Dermis blood vessel endothelial cell (primary cell): ENCODE data around the gene DLGAP5. TPM values are rescaled to one million over a fixed set of nuclear protein-coding genes. Genes with fewer than 3 reads are reported as not detected.

ENCODE experiments used
- DNase-seq: peaks from one replicate; pipeline ENCODE4 v3.0.0; 2010
- total RNA-seq: library from RNA; depleted of rRNA; stranded (reverse); fragments of >200 nt; gene quantifications from 2 replicates; pipeline ENCODE4 v1.2.3, GENCODE V29; 2014

DLGAP5 gene
- total RNA-seq, 1 donor from 2014 or later: 11.6 TPM

DNA sequence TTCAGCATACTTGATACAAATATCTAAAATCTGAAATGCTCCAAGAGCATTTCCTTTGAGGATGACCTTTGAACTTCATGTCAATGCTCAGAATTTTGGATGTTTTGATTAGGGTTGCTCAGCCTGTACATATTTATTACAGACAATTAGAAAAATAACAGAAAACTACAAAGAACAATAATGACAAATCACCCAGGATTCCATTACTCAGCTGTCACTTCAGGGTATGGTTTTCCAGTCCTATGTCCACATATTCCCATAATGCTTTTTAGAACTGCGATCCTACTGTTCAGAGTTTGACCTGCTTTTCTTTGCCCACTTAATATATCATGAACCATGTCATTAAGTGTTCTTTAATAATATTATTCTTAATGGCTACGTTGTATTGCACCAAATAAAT, 11.4 kb downstream of the DLGAP5 start:
- peak; percentile 23 for DNase-seq

DNA sequence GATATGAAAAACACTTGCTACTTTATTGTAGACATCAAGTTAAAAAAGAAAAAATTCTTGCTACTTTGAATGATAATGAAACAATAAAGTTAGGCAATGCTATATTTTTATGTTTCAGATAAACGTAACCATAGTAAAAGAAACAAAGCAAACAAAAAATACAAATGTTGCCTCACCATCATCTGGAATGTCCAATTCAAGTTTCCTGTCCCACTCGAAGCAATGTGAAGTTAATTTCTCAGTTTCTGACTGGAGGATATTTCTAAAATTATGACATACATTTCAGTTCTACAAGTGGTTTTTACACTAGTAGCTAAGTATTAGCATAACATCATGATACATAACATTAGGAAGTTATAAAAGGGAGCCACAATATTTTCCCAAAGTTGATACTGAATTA, 20.9 kb downstream of the DLGAP5 start:
- no peak for DNase-seq

DNA sequence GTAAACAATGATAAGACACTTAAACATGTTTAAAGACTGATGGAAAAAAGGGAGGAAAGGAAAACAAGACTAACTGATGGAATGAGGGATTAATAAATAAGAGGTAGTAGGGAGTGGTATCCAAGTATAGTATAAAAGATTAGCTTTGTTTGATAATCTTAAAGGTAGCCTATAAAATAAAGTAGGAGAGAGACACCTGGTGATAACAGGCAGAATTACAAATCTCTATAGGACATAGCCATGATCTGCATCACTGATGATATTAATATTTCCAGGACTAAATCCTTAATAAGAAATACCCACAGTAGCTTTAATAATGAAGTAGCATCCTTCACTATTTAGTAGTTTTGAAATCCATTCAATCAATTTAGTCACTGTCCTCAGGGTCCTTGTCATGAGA, 30.4 kb downstream of the DLGAP5 start:
- DNase-seq: peak; percentile 57

DNA sequence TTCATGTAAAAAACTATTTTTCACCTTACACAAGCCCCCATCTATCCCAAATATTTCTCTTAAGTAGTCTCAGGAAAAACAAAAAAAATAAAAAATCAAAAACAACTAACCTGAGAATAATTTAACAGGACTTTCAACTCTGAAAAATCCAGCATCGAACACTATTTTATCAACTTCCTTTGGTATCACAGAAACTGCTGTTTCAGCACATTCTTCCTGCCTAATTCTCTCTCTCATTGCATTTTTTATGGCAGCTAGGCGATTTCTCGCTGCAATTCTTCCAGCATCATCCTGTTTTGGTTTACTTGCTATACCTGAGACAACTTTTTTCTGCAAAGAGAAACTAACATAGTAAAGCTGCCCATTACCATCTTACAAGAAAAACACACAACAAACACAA, 33.0 kb downstream of the DLGAP5 start:
- DNase-seq: no peak

DNA sequence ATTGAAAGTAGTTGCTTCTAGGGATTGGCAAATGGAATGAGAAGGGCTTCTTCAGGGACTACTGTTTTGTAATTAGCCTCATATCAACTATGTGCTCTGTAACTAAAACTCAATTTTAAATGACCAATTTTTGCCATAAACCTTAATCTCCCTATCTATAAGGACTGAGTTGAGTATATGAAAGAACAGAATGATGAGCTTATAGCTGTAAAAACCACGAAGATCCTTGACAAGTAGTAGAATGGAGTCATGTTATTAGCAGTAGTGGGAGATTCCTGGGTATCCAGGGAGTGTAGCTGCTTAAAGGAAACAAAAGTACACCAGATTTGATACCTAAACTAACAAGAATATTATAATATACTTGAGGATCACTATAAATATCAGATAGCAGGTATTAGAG, 34.3 kb downstream of the DLGAP5 start:
- DNase-seq: no peak

DNA sequence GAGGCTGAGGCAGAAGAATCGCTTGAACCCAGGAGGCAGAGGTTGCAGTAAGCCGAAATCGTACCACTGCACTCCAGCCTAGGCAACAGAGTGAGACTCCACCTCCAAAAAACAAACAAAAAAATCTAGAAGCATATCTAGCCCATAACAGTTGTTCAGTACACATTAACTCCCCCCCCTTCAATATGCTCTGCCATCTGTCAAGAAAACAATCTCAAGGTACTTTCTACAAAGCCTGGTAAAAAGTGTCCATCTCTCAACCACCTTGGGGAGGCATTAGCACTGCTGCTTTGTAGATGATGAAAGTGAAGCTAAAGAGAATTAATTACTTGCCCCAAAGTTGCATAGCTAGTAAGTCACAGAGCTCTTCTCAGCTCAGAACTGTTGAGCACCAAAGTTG, 37.4 kb downstream of the DLGAP5 start:
- DNase-seq: no peak

DNA sequence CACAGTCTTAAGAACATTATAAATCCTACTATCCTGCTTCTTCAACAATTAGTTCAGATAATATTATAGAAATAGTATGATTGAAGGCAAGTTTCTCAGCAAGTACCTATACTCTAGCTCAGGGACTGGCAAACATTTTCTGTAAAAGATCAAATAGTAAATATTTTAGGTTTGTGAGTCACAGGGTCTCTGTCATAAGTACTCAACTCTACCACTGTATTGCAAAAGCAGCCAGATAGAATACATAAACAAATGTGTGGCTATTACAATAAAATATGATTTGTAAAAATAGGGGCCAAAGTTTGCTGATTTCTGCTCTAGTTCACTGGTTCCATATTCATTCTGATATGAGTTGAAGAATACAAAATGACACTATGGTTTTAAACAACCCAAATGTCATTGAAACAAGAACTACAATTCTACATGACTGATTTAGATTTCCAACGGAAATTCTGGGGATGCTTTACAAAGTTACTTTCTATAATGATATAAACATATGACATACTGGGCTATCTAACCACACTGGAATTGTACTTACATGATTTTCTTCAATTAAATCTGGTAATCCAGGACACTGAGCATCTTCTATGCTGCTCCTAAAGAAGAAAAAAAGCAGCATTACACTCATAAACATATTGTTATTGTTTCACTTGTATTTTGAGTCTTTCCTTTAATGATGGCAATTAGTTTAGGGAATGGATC, 39.2 kb downstream of the DLGAP5 start:
- no peak for DNase-seq

DNA sequence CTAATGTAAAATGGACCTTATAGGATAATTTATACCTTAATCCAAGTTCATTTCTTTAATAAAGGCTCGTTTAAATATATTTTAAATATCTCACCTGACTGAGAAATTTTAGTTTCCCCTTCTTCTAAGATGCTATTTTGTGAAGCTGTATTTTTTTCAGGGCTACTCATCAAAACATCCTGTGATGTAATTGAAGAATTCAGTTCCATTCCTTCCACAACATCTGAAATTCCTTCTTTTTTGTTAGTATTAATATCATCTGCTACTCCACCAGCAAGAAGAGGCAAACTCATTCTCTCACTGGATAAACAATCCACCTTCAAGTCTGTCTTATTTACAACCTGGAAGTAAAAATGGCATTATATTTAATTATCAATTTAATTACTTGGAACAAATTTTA, 39.8 kb downstream of the DLGAP5 start:
- no peak for DNase-seq

DNA sequence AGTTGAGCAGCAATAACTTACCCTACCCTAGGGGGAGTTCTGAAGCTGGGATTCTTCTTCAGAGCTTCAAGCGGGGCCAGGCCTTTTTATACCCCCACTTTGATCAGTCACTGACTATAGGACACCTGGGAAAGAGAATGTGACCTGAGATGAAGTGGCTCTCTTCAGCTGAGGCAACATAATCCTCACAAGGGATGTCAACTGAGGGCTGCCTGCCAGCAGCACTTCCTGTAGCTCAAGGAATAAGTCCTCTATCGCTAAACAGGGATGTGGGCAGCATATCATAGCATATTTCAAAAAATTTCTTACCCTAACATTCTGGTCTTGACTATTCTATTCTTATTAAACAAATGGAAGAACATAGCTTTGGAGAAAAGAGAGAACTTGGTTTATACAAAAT, 45.0 kb downstream of the DLGAP5 start:
- peak; percentile 30 for DNase-seq

DNA sequence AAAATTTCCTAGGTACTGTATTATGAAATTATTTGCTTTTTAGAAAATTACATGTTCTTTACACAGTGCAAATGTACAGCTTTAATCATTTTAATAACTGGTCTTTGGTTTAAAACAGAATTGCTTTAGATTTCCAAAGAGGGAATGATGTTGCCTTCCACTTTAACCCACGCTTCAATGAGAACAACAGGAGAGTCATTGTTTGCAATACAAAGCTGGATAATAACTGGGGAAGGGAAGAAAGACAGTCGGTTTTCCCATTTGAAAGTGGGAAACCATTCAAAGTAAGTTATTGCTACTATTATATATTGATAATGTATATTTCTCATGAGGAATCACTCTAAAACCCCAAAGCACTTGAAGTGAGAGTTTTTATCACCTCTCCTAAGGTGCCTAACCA, 48.9 kb downstream of the DLGAP5 start:
- no peak for DNase-seq

DNA sequence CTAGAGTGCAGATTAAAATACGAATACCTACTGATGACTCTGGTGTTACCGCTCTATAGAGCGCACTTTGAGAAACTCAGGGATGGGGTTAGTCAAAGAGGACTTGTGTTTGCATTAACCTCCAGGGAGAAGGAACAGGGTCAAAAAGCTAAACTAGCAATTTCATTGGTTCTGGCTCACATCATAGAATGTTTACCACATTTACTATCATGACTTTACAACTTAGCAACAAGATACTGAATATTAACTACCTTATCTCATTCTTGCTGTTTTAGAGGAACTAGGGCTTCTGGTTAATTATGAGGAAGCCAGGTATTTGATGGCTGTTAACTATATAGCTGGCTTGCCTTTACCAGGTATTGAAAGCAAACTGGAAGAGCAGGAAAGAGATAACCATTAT, 49.6 kb downstream of the DLGAP5 start:
- no peak for DNase-seq

DNA sequence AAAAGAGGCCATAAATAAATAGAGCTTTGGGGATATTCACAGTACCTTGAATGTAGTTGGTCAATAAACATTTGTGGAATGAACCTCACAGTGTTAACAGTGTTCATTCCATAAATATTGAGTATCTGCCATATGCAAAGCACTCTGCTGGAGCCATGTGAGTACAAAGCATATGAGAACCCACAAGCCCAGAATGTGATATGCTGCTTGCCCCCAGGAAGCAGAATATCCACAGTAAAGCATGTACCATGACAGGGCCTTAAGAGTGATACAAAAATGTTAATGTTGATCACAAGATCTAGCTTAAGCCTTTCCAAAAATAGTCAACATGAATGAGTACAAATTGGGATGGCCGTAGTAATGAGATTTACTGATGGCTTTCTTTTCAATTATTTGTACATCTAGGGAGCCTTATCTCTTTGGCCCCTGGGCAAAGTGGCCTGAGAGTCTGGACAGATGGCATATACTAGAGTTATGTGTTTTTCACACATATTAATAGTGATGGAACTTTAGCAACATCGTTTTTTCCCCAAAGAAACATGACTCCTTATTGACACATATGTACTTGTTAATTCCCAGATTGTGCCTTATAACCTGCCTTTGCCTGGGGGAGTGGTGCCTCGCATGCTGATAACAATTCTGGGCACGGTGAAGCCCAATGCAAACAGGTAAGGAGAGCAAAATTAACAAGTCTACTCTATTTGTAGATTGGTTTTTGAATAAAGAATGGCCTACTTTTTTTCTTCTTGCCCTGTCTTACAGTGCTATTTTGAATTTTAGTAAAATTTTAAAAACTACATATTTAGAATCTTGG, 51.5 kb downstream of the DLGAP5 start:
- no peak for DNase-seq

DNA sequence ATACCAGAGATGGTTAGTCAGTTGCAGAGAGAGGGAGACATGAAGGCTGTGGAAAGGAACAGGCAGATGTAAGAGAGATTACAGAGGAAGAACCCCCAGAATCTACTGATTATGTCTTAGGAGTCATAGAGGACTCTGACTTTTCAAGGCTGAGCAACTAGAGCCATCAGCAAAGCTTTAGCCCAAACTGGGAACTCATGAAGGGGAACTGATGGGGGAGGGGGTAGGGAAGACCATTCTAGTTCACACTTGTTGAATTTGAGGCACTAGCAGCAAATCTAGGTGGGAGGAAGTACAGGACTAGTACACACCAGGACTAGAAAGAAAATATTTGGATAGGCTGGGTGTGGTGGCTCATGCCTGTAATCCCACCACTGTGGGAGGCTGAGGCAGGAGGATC, 52.2 kb downstream of the DLGAP5 start:
- no peak for DNase-seq

DNA sequence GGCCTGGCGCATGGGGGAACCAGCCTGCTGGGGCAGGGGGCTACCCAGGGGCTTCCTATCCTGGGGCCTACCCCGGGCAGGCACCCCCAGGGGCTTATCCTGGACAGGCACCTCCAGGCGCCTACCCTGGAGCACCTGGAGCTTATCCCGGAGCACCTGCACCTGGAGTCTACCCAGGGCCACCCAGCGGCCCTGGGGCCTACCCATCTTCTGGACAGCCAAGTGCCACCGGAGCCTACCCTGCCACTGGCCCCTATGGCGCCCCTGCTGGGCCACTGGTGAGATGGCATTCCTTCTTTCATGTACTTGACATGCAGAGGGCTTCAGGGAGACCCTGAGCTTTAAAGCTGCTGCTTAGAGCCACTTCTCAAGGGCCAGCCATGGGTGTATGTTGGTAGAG, 53.3 kb downstream of the DLGAP5 start:
- peak; percentile 19 for DNase-seq

DNA sequence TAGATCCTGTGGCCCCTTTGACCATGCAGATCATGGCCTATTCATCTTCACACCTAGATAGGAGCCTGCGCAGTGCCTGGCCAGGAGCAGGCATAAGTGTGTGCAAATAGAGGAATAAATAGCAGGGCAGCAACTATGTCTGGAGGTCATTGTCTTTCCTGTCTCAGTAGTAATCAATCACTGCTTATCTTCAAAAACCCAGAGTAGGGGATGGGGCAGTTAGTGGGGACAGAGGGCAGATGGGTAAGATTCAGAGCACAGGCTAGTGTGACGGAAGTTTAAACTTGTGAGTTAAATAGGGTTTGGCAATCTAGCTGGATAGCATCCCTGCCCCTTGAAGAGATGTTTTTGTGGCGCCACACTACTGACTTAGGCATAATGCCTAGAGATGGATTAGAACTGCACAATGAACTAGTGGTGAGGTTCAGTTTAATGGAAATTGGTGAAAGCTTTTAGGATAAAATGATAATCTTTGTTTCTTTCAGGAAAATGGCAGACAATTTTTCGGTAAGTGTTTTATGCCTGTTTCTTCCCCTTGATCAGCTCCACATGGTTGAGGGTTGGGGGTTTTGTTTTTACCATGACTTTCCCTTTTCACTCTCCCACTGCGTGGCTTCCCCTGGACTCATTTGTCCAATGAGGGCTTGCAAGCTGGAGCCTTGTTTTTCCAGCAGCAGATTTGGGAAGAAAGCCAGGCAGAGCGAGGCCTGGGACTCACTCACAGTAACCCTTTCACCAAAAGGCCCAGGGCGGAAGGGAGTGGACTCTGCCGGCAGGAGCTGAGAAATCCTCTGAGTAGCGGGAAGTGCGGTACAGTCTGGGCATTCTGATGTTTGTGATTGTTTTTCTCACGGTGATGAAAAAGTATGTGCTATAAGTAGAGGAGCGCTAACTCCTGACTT, 54.2 kb downstream of the DLGAP5 start:
- DNase-seq: peak; percentile 87

DNA sequence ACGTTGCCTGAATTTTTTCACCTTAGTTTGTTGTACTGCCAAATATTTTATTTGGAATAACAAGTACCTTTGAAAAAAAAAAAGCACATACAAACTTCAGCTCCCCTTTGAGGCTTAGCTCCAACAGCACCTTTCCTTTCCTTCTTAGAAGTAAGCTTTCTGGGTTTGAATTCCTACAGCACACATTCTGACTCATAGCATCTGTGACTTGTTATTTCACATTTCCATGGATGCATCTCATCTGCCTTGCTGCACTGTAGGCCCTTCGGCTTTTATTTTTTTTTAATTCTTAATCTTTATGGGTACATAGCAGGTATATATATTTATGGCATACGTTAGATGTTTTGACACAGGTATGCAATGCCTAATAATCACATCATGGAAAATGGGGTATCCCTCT, 55.1 kb downstream of the DLGAP5 start:
- peak; percentile 26 for DNase-seq

DNA sequence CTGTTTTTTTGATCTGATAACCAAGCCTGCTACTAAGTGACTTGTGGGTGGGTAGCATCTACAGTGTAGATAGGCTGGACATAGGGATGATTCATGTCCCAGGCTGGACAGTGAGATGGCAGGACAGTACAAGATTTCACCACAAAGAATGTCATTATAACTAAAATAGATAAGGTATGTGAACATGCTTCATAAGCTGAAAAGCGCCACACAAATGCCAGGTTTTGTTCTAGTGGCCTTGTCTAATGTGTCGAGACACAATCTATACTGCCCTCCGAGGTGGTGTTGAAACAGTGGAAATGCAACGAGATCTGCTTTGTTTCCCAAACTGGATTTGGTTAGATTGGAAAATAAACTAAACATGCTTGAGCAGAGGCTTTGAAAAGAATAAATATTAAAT, 58.0 kb downstream of the DLGAP5 start:
- DNase-seq: peak; percentile 60

DNA sequence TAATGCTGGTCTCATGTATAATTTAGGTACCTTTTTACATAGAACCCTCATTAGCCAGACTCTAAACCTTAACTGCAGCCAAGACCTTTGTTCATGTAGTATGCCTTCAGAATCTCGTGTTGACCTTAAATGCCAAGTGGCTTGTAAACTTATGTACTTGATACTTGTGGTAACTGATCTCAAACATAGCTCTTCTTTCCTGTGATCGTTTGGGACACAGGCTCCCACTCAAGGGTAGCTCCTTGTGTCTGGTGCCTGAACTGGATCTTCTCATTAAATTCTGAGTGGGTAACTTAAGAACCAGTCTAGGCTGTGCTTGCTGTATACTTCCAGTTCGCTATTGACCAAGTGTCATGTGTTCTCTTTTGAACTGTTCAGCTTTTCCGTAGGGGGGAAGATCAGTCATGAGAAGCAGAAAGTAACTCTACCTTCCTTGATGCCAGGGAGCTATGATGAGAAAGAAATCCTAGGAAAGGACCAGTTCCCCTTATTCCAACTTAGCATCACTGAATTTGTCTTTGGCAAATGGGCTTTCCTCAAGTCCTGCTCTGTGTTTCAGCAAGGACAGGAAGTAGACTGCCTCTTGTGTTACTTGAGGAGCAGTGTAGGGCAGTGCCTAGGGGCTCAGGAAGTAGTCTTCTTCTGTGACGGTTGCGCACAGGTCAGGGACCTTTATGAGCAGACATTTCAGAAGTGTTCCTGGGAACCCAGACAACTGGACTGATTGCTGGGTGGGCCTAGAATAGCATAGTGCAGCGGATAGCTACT, 59.8 kb downstream of the DLGAP5 start:
- peak; percentile 52 for DNase-seq

DNA sequence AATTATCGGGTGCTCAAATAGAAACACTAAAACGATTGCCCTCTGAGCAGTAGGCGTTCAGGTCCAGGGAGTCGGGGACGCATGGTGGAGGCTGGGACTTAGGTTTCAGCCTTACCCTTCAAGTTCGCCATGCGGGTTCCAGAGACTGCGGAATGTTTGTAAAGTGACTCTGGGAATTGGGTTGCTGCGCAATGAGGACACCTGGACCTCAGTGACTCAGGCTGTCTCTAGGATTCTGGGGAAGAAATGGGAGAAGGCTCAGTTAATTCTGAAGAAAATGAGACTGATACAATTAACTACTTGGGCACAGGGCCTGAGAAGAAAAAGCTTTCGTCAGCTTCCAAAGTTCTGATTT, 61.2 kb downstream of the DLGAP5 start:
- peak; percentile 33 for DNase-seq

DNA sequence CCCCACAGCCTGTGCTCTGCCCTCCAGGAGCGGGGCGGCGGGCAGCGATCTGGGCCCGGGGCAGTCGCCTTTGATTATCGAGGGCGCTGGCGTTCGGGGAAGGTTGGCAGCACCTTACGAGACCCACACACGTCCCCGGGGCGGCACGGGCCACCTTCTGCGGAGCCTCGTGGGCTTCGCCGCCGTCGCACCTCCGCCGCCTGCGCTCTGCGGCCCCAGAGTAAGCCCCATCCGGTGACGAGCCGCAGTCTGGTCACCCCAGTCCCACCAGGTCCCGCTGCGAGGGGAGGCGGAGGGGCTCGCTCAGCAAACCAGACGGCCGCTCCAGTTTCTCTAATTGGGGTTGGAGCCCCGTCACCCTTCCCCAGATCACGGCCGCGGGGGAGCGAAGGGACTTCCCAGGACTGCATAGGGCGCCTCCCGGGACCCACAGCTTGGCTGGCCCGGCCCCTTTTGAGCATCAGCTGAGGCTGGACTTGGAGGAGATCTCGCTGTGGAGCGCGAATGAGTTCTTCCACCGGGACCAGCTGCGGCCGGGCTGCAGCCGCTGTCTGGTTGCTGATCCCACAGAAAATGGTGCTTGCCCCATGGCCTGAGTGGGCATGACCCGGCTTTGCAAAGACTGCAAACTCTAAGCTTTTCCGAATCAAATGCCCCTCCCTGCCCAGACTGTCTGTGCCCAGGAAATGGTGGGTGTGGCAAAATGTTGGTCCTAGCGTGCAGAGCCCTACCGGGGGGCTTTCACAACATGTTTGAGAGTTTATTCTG, 61.8 kb downstream of the DLGAP5 start:
- peak; percentile 77 for DNase-seq

DNA sequence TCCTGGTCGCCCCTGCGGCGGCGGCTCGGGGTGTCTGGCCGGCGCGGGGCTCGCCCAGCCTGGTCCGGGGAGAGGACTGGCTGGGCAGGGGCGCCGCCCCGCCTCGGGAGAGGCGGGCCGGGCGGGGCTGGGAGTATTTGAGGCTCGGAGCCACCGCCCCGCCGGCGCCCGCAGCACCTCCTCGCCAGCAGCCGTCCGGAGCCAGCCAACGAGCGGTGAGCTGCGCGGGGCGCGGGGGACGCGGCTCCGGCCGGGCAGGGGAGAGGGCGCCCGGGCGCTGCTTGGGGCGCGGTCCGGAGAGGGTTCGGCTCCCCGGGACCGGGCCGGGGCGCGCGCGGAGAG, 62.3 kb downstream of the DLGAP5 start, which contains the start of gene LGALS3:
LGALS3 (plus strand) TSS at position 167 of the 342 bp plus-strand sequence. CDS start 8,122 bp downstream, outside the sequence.
- DNase-seq: peak; percentile 59
